GM10847 (cell line): Measurements from ENCODE around the gene RWDD4.

ENCODE experiments used
- POLR2A ChIP-seq: IDR thresholded peaks from 2 replicates; pipeline ENCODE4 v1.6.1; 2011; ENCODE audit not compliant: insufficient read length; ENCODE audit errors: extremely low read depth

Gene RWDD4

DNA sequence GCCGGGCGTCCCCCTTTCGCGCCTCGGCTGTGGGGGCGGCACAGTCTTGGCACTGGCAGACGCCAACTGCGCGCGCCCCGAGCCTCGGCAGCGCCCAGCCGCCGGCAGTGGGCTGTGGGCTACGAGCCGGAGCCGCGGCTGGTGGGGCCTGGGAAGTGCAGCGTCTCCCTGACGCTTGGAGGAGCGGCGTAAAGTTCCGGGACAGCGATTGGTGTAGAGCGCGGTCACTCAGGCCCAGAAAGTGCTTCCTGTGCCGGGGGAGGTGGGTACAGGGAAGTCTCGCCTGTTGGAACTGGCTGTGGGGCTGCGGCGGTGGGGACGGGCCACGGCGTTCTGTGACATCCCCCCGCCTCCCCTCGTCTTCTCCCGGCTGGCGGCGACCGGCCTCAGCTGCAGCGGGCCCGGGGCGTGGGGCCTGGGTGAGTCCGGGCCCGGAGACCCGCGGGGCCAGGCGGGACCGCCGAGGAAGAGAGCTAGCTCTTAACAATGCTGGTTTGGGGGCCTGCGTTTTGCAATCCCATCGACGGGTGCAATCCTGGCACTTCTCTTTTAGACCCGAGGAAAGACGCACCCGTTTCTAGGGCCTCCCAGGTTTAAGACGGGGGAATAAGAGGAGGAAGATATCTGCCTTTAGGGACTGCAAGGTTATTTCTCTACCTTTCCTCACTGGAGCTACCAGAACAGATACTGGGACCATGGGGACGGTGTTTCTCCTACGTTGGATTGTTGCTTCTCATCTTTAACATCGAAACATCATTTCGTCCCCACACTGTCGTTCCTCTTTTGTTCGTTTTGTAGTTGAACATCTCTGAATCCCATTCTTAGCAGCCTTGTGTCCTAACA is at the start of gene RWDD4, which contains the start of gene TRAPPC11:
RWDD4 (minus strand) TSS at position 157 of the 843 bp plus-strand sequence. CDS start 233 bp downstream, outside the sequence.
TRAPPC11 (plus strand) TSS at position 265 of the 843 bp plus-strand sequence. CDS start 4,575 bp downstream, outside the sequence.
- TF ChIP-seq POLR2A, result peak; percentile 32

- TF ChIP-seq POLR2A, result no peak
Observed at GRCh38 chr4:183702492-183702891, 43.5 kb upstream of the RWDD4 start.

DNA sequence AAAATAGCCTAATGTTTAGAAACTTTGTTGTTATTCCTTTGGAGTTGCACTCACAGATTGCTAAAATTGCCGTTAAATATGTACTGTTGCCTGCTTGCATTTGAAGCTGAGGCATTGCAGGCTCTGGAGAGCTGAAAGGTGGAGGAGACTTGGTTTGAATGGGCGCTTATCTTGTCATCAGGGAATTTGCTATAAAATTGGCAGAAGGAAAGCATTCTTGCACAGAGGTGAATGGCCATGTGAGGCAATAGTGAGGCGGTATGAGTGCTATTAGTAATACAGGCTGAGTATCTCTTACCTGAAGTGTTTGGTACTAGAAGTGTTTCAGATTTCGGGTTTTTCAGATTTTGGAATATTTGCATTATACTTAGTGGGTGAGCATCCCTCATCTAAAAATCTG is 41.4 kb upstream of the RWDD4 start:
- TF ChIP-seq POLR2A, result no peak

DNA sequence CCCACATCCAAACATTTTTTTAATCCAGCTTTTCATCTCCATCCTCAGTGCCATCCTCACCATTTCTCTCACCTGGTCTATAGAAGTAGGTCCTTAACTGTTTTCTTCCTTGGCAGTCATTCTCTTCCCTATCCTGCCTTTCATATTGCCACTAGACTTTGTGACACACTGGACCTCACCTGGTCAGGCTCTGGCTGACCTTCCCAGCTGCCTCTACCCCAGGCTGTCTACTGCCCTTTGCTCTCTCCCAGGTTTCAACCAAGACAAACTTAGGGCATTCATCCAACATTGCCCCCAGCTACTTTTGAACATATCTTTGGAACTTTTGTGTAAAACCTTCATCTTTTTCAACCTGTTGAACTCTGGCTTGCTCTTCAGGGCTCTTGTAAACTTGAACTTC is 39.9 kb upstream of the RWDD4 start:
- TF ChIP-seq POLR2A, result no peak

DNA sequence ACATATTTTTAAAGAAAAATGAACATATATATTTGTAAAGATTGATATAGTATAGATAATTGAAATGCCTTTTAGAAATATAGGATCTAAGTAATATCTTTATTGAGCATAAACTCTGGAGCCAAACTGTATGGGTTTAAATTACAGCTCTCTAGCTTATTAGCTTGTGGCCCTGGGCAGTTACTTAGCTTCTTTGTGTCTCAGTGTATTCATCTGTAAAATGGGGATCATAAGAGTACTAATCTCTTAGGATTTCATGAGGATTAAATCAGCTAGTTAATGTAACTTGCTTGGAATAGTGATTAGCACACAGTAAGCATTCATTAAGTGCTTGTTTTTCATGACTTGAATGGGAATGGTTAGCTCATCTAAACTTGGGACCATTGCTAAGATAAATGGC is 32.9 kb upstream of the RWDD4 start:
- no peak for TF ChIP-seq POLR2A

GRCh38 chr4:183691006-183691405 is 32.0 kb upstream of the RWDD4 start:
- no peak for TF ChIP-seq POLR2A

- no peak for TF ChIP-seq POLR2A
Observed at GRCh38 chr4:183688216-183688615, 29.2 kb upstream of the RWDD4 start.

- no peak for TF ChIP-seq POLR2A
Observed at GRCh38 chr4:183686461-183686860, 27.5 kb upstream of the RWDD4 start.

DNA sequence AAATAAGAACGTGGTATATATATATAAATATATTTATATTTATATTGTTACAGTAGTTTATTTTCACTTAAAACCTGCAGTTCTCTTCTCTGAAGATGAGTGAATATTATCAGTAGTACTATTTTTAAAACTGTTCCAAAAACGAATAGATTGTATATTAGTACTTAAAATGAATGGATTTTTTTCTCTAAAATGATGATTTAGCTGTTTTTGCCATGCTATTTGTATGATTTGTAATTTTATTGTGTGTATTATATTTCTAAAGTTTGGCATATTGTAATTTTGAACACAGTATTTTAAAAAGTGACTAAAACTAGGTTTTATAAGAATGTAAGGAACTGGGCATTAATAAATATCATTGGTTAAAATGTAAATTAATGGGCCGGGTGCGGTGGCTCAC is 22.1 kb upstream of the RWDD4 start:
- TF ChIP-seq POLR2A, result no peak

- TF ChIP-seq POLR2A, result no peak
Observed at GRCh38 chr4:183675625-183676024, 16.6 kb upstream of the RWDD4 start.

GRCh38 chr4:183674153-183674552 is 15.2 kb upstream of the RWDD4 start:
- TF ChIP-seq POLR2A, result no peak

DNA sequence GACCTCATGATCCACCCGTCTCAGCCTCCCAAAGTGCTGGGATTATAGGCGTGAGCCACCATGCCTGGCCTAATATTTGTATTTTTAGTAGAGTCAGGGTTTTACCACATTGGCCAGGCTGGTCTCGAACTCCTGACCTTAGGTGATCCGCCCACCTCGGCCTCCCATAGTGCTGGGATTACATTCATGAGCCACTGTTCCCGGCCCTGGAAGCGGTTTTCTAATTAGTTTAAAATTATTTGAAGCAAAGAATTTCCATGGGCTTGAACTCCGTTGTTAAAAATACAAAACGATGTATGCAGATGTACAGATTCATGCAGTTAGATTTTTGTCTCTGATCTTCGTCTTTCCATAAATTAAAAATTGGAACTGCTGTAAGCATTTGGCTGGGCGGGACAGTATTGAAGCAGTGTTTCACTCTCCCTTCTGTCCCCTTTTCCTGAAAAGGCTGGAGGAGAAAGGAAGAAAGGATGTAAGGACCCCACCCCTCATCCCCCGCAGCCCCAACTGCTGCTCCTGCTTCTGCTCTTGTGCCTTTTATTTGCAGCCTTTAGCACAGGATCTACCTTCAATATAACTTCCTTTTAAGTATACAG is 12.1 kb upstream of the RWDD4 start:
- no peak for TF ChIP-seq POLR2A

- TF ChIP-seq POLR2A, result no peak
Observed at GRCh38 chr4:183670251-183670650, 11.3 kb upstream of the RWDD4 start.

- TF ChIP-seq POLR2A, result no peak
Observed at GRCh38 chr4:183666088-183666487, 7.1 kb upstream of the RWDD4 start.

- no peak for TF ChIP-seq POLR2A
Observed at GRCh38 chr4:183659872-183660242, 872 bp upstream of the RWDD4 start.

GRCh38 chr4:183658362-183659028 is 490 bp downstream of the RWDD4 start:
- peak; percentile 28 for TF ChIP-seq POLR2A
